ENCODE measurements around the gene TRIM8. TPM values are rescaled to one million over a fixed set of nuclear protein-coding genes. Genes with fewer than 3 reads are reported as not detected.

TRIM8 gene
- total RNA-seq, 1 donor from 2014 or later = 31.4 TPM

DNA sequence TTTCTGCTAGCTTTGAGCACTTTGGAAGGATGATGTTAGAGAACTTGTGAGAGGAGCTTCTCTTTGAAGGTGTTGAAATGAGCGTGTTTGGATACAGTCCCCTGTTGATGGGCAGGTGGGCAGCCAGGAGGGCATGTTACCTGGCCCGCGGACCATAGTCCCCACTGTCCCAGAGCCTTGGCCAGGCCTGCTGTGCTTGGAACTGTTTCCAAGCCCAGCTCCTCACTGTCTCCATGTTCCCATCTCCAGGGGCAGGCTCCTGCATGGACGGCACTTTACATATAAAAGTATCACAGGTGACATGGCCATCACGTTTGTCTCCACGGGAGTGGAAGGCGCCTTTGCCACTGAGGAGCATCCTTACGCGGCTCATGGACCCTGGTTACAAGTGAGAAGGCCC, 27.2 kb upstream of the TRIM8 start:
- Mint-ChIP-seq H3K27me3 (ENCODE audit: insufficient read depth, low read depth) (peaks cover 4% of the 10 kb centered on the region), H3K9me3 (no peaks in the 10 kb centered on the region), H3K27ac (peak overlapping the region; percentile 78), H3K36me3 (peaks cover 24% of the 10 kb centered on the region), H3K4me1 (peaks cover 21% of the 10 kb centered on the region), H3K4me3 (no peak overlapping the region)
- H3K4me2 ChIP-seq = no peak overlapping the region
- TF ChIP-seq, protein P1, sequence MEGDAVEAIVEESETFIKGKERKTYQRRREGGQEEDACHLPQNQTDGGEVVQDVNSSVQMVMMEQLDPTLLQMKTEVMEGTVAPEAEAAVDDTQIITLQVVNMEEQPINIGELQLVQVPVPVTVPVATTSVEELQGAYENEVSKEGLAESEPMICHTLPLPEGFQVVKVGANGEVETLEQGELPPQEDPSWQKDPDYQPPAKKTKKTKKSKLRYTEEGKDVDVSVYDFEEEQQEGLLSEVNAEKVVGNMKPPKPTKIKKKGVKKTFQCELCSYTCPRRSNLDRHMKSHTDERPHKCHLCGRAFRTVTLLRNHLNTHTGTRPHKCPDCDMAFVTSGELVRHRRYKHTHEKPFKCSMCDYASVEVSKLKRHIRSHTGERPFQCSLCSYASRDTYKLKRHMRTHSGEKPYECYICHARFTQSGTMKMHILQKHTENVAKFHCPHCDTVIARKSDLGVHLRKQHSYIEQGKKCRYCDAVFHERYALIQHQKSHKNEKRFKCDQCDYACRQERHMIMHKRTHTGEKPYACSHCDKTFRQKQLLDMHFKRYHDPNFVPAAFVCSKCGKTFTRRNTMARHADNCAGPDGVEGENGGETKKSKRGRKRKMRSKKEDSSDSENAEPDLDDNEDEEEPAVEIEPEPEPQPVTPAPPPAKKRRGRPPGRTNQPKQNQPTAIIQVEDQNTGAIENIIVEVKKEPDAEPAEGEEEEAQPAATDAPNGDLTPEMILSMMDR (IDR thresholded peaks at IDR 0.05) = no peak
- no peak for TF ChIP-seq EZH2phosphoT487 (IDR thresholded peaks at IDR 0.05)
- TF ChIP-seq EZH2 (IDR thresholded peaks at IDR 0.05) = no peak
- no peaks in the 10 kb centered on the region for H3F3A ChIP-seq (ENCODE audit: low read depth)
- H3K27me3 ChIP-seq = no peaks in the 10 kb centered on the region
- no peak overlapping the region for H2AFZ ChIP-seq (replicated peaks)
- peaks cover 5% of the 10 kb centered on the region for H4K20me1 ChIP-seq (ENCODE audit: low read depth)
- no peaks in the 10 kb centered on the region for H3K79me2 ChIP-seq (ENCODE audit: low read depth)
- DNase-seq (ENCODE audit: low spot score) = no peak
- H3K4me1 ChIP-seq = peaks cover 6% of the 10 kb centered on the region
- no peak overlapping the region for H3K4me3 ChIP-seq
- no peak overlapping the region for H3K9ac ChIP-seq
- no peaks in the 10 kb centered on the region for H3K36me3 ChIP-seq
- H3K9me3 ChIP-seq (ENCODE audit: low read depth) = no peaks in the 10 kb centered on the region
- H3K27ac ChIP-seq = no peak overlapping the region

DNA sequence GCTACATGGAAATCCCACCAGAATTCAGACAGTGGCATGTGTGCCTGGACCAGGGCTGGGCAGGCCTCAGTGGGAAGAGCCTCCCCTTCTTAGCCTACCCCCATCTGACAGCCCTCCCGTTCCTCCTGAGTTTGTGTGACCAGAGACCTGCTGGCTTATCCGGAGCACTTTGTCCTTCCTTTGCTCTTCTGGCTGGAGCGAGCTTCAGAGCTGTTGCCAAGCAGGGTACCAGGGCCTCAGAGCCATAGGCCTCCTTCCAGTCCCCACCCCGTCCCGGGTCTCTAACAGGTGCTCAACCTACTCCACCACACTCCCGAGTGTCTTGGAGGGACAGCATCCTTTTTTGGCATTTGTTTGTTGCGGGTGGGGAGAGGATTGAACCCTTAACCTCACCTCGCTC, 26.5 kb upstream of the TRIM8 start:
- H3K27ac Mint-ChIP-seq = no peak overlapping the region
- H3K9ac ChIP-seq = no peak overlapping the region
- TF ChIP-seq EZH2 (IDR thresholded peaks at IDR 0.05) (no peak), EZH2phosphoT487 (IDR thresholded peaks at IDR 0.05) (no peak)
- TF ChIP-seq, protein P1 (IDR thresholded peaks at IDR 0.05) = no peak
- H3K4me2 ChIP-seq = no peak overlapping the region
- no peaks in the 10 kb centered on the region for H3F3A ChIP-seq (ENCODE audit: low read depth)
- H3K79me2 ChIP-seq (ENCODE audit: low read depth) = no peaks in the 10 kb centered on the region
- no peaks in the 10 kb centered on the region for H3K36me3 ChIP-seq
- no peak overlapping the region for H2AFZ ChIP-seq (replicated peaks)
- peaks cover 5% of the 10 kb centered on the region for H4K20me1 ChIP-seq (ENCODE audit: low read depth)
- H3K4me1 Mint-ChIP-seq = peaks cover 14% of the 10 kb centered on the region
- no peak overlapping the region for H3K27ac ChIP-seq
- peaks cover 4% of the 10 kb centered on the region for H3K27me3 Mint-ChIP-seq (ENCODE audit: insufficient read depth, low read depth)
- no peak for DNase-seq (ENCODE audit: low spot score)
- no peak overlapping the region for H3K4me3 ChIP-seq
- peaks cover 6% of the 10 kb centered on the region for H3K4me1 ChIP-seq
- H3K36me3 Mint-ChIP-seq = peaks cover 24% of the 10 kb centered on the region
- no peaks in the 10 kb centered on the region for H3K27me3 ChIP-seq
- no peaks in the 10 kb centered on the region for H3K9me3 Mint-ChIP-seq
- H3K9me3 ChIP-seq (ENCODE audit: low read depth) = no peaks in the 10 kb centered on the region
- H3K4me3 Mint-ChIP-seq = no peak overlapping the region

DNA sequence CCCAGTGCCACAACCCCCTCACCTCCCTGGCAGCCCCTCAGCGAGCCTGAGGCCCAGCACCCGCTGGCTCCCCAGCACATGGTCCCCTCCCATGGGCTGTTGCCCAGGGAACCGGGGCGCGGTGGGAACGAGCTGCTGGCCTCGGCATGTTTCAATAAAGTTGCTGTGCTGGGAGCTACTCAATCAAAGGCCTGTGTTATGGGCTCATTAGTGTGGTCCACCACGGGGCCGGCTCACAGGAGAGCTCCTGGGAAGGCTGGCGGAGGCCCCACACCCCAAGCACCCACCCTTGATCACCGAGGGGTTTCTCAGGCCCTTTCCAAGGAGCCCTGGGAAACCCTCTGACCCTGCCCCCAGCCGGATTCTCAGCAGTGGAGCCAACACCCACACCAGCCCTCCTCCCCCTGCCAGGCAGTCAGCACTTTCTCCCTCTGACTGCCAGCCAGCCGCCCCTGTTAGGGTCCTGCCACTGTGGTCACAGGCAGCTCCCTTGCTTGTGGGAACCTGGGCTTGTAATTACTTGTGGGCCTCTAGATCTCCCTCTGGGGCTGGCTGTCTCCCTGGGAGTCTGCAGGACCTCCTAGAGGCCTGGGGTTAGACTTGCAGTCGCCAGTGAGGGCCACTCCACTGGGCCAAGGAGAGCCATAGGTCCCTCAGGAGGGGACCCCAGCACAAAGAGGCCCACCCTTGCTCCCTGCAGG, 24.8 kb upstream of the TRIM8 start:
- Histone ChIP-seq H4K20me1 (ENCODE audit: low read depth) (peaks cover 5% of the 10 kb centered on the region), H3K27me3 (no peaks in the 10 kb centered on the region), H3K4me1 (peaks cover 11% of the 10 kb centered on the region), H3K79me2 (ENCODE audit: low read depth) (no peaks in the 10 kb centered on the region), H3F3A (ENCODE audit: low read depth) (peaks cover 4% of the 10 kb centered on the region), H3K4me2 (no peak overlapping the region), H3K36me3 (no peaks in the 10 kb centered on the region), H3K9ac (no peak overlapping the region), H3K27ac (no peak overlapping the region), H3K4me3 (no peak overlapping the region), H2AFZ (replicated peaks) (no peak overlapping the region), H3K9me3 (ENCODE audit: low read depth) (no peaks in the 10 kb centered on the region)
- DNase-seq (ENCODE audit: low spot score) = no peak
- Mint-ChIP-seq H3K4me3 (no peak overlapping the region), H3K9me3 (no peaks in the 10 kb centered on the region), H3K4me1 (peaks cover 9% of the 10 kb centered on the region), H3K27me3 (ENCODE audit: insufficient read depth, low read depth) (peaks cover 4% of the 10 kb centered on the region), H3K36me3 (peaks cover 26% of the 10 kb centered on the region), H3K27ac (no peak overlapping the region)
- TF ChIP-seq EZH2 (IDR thresholded peaks at IDR 0.05) (no peak), EZH2phosphoT487 (IDR thresholded peaks at IDR 0.05) (no peak)
- TF ChIP-seq, protein P1 (IDR thresholded peaks at IDR 0.05) = no peak

Measured in neural progenitor cell (in vitro differentiated cells).